H7 (cell line): ENCODE data around the gene HRH3. TPM values are rescaled to one million over a fixed set of nuclear protein-coding genes. Genes with fewer than 3 reads are reported as not detected.

Source experiments
- DNase-seq: peaks from one replicate; pipeline ENCODE4 v3.0.0; 2012
- H3K27me3 ChIP-seq: 2 replicates; pipeline ENCODE4 v1.6.0; 2011; ENCODE audit warnings: mild to moderate bottlenecking, low read length; ENCODE audit not compliant: control insufficient read depth, insufficient read depth
- H3K36me3 ChIP-seq: replicated peaks from 2 replicates; pipeline ENCODE4 v1.5.1; 2011; ENCODE audit warnings: low read length; ENCODE audit not compliant: control insufficient read depth, insufficient read depth
- H3K4me3 ChIP-seq: 2 replicates; pipeline ENCODE4 v1.5.1; 2011; ENCODE audit warnings: low read depth, mild to moderate bottlenecking, control low read depth, low read length, moderate library complexity; ENCODE audit not compliant: insufficient read depth
- total RNA-seq: library from RNA; depleted of rRNA; stranded (reverse); fragments of >200 nt; shearing (Covaris generic); gene quantifications from 2 replicates; pipeline ENCODE4 v1.2.3, GENCODE V29; 2014

Gene HRH3
- total RNA-seq, 1 experiment from 2014 or later = 1.9 TPM

- H3K27me3 ChIP-seq = no peaks in the 10 kb centered on the region
- DNase-seq = peak; percentile 100
- no peaks in the 10 kb centered on the region for H3K36me3 ChIP-seq
- H3K4me3 ChIP-seq = peak within 1 kb of the TSS; percentile 54
Measured at GRCh38 chr20:62237801-62238568, 17.9 kb upstream of the HRH3 start, which contains the start of gene OSBPL2. TSS of gene OSBPL2 (plus strand) at chr20:62238521. CDS start at chr20:62256185, 17,664 bp downstream.

- no peak overlapping the region for H3K4me3 ChIP-seq
- H3K27me3 ChIP-seq = no peaks in the 10 kb centered on the region
- no peak for DNase-seq
- no peaks in the 10 kb centered on the region for H3K36me3 ChIP-seq
Measured at GRCh38 chr20:62237514-62237800, 17.4 kb upstream of the HRH3 start.

- DNase-seq = peak; percentile 95
Measured at GRCh38 chr20:62236766-62237513, 16.9 kb upstream of the HRH3 start.

GRCh38 chr20:62236200-62236599 is 16.1 kb upstream of the HRH3 start:
- no peaks in the 10 kb centered on the region for H3K36me3 ChIP-seq
- H3K4me3 ChIP-seq = no peak overlapping the region
- H3K27me3 ChIP-seq = no peaks in the 10 kb centered on the region
- DNase-seq = no peak

More at GRCh38 chr20:62236766-62237513, 16.9 kb upstream of the HRH3 start:
- H3K27me3 ChIP-seq = no peaks in the 10 kb centered on the region
- no peaks in the 10 kb centered on the region for H3K36me3 ChIP-seq
- no peak overlapping the region for H3K4me3 ChIP-seq

GRCh38 chr20:62235777-62236157 is 15.7 kb upstream of the HRH3 start:
- DNase-seq = no peak
- Histone ChIP-seq H3K4me3 (no peak overlapping the region), H3K36me3 (no peaks in the 10 kb centered on the region), H3K27me3 (no peaks in the 10 kb centered on the region)

- Histone ChIP-seq H3K4me3 (no peak overlapping the region), H3K27me3 (no peaks in the 10 kb centered on the region), H3K36me3 (no peaks in the 10 kb centered on the region)
- no peak for DNase-seq
Measured at GRCh38 chr20:62235001-62235776, 15.1 kb upstream of the HRH3 start.

GRCh38 chr20:62234339-62234738 is 14.3 kb upstream of the HRH3 start:
- DNase-seq = no peak
- H3K27me3 ChIP-seq = no peaks in the 10 kb centered on the region
- no peak overlapping the region for H3K4me3 ChIP-seq
- H3K36me3 ChIP-seq = no peaks in the 10 kb centered on the region

GRCh38 chr20:62233684-62234083 is 13.6 kb upstream of the HRH3 start:
- DNase-seq = no peak

GRCh38 chr20:62232770-62233645 is 12.9 kb upstream of the HRH3 start:
- no peak for DNase-seq
- H3K27me3 ChIP-seq = no peaks in the 10 kb centered on the region

More at GRCh38 chr20:62233684-62234083, 13.6 kb upstream of the HRH3 start:
- H3K4me3 ChIP-seq = no peak overlapping the region
- H3K27me3 ChIP-seq = no peaks in the 10 kb centered on the region
- no peaks in the 10 kb centered on the region for H3K36me3 ChIP-seq

GRCh38 chr20:62232194-62232593 is 12.1 kb upstream of the HRH3 start:
- no peaks in the 10 kb centered on the region for H3K27me3 ChIP-seq
- no peak for DNase-seq
- no peaks in the 10 kb centered on the region for H3K36me3 ChIP-seq
- no peak overlapping the region for H3K4me3 ChIP-seq

More at GRCh38 chr20:62232770-62233645, 12.9 kb upstream of the HRH3 start:
- Histone ChIP-seq H3K4me3 (no peak overlapping the region), H3K36me3 (no peaks in the 10 kb centered on the region)

GRCh38 chr20:62231292-62231691 is 11.2 kb upstream of the HRH3 start:
- no peak for DNase-seq
- Histone ChIP-seq H3K4me3 (no peak overlapping the region), H3K36me3 (no peaks in the 10 kb centered on the region), H3K27me3 (no peaks in the 10 kb centered on the region)

- no peak for DNase-seq
- Histone ChIP-seq H3K4me3 (no peak overlapping the region), H3K36me3 (no peaks in the 10 kb centered on the region), H3K27me3 (no peaks in the 10 kb centered on the region)
Measured at GRCh38 chr20:62230696-62231095, 10.6 kb upstream of the HRH3 start.

- Histone ChIP-seq H3K27me3 (no peaks in the 10 kb centered on the region; the same call in 1 of the 2 replicates), H3K4me3 (no peak overlapping the region), H3K36me3 (no peaks in the 10 kb centered on the region)
- no peak for DNase-seq
Measured at GRCh38 chr20:62230276-62230675, 10.2 kb upstream of the HRH3 start.

GRCh38 chr20:62229667-62230066 is 9.6 kb upstream of the HRH3 start:
- Histone ChIP-seq H3K27me3 (no peaks in the 10 kb centered on the region; the same call in 1 of the 2 replicates), H3K36me3 (no peaks in the 10 kb centered on the region), H3K4me3 (no peak overlapping the region)
- DNase-seq = no peak
